T-helper 2 cell treated with Interferon-gamma antibody and Interleukin-4, amounts not matched to agents 5 μg/mL and 100 μg/mL, for 36 hours (primary cell): ENCODE measurements around the gene EIF3L.

ENCODE experiments used
- DNase-seq: peaks from one replicate; pipeline ENCODE4 v3.0.0; 2021; ENCODE audit warnings: low spot score
- H3K27ac Mint-ChIP-seq: one replicate; pipeline ENCODE4 v1.8.0; 2021; ENCODE audit warnings: mild to moderate bottlenecking, mixed read lengths
- H3K27me3 Mint-ChIP-seq: one replicate; pipeline ENCODE4 v1.8.0; 2021; ENCODE audit warnings: low read depth, mixed read lengths
- H3K36me3 Mint-ChIP-seq: one replicate; pipeline ENCODE4 v1.8.0; 2021; ENCODE audit warnings: low read depth, mixed read lengths
- H3K4me1 Mint-ChIP-seq: one replicate; pipeline ENCODE4 v1.8.0; 2021; ENCODE audit warnings: low read depth, mixed read lengths
- H3K4me3 Mint-ChIP-seq: one replicate; pipeline ENCODE4 v1.8.0; 2022; ENCODE audit warnings: mild to moderate bottlenecking, moderate library complexity, mixed read lengths
- H3K9me3 Mint-ChIP-seq: one replicate; pipeline ENCODE4 v1.8.0; 2021; ENCODE audit warnings: mixed read lengths

EIF3L gene

GRCh38 chr22:37896939-37897338 is 47.7 kb downstream of the EIF3L start:
- H3K4me1 Mint-ChIP-seq, result peaks cover 22% of the 10 kb centered on the region
- DNase-seq, result no peak
- H3K36me3 Mint-ChIP-seq, result peaks cover 3% of the 10 kb centered on the region
- no peaks in the 10 kb centered on the region for H3K27me3 Mint-ChIP-seq
- H3K9me3 Mint-ChIP-seq, result no peaks in the 10 kb centered on the region
- H3K27ac Mint-ChIP-seq, result peak overlapping the region; percentile 93
- H3K4me3 Mint-ChIP-seq, result peak overlapping the region; percentile 74

GRCh38 chr22:37897807-37898206 is 48.6 kb downstream of the EIF3L start:
- no peak for DNase-seq
- H3K27me3 Mint-ChIP-seq, result no peaks in the 10 kb centered on the region
- H3K36me3 Mint-ChIP-seq, result peaks cover 3% of the 10 kb centered on the region
- no peak overlapping the region for H3K27ac Mint-ChIP-seq
- H3K9me3 Mint-ChIP-seq, result no peaks in the 10 kb centered on the region
- H3K4me3 Mint-ChIP-seq, result no peak overlapping the region
- peaks cover 22% of the 10 kb centered on the region for H3K4me1 Mint-ChIP-seq

GRCh38 chr22:37898441-37899181 is 49.4 kb downstream of the EIF3L start:
- no peak for DNase-seq
- Mint-ChIP-seq H3K9me3 (no peaks in the 10 kb centered on the region), H3K4me1 (peaks cover 22% of the 10 kb centered on the region), H3K4me3 (no peak overlapping the region), H3K27me3 (no peaks in the 10 kb centered on the region), H3K36me3 (peaks cover 3% of the 10 kb centered on the region), H3K27ac (no peak overlapping the region)

GRCh38 chr22:37904572-37905533 is 55.6 kb downstream of the EIF3L start:
- H3K9me3 Mint-ChIP-seq, result no peaks in the 10 kb centered on the region
- H3K36me3 Mint-ChIP-seq, result peaks cover 2% of the 10 kb centered on the region
- peaks cover 21% of the 10 kb centered on the region for H3K4me1 Mint-ChIP-seq
- peak; percentile 14 for DNase-seq
- H3K4me3 Mint-ChIP-seq, result peak overlapping the region; percentile 79
- H3K27ac Mint-ChIP-seq, result peak overlapping the region; percentile 82
- no peaks in the 10 kb centered on the region for H3K27me3 Mint-ChIP-seq

GRCh38 chr22:37905534-37906363 is 56.5 kb downstream of the EIF3L start, which contains the start of gene MICALL1:
TSS of gene MICALL1 (plus strand) at chr22:37906297. CDS start at chr22:37906423, 126 bp downstream.
- H3K27ac Mint-ChIP-seq, result peak within 1 kb of the TSS; percentile 82
- peak within 1 kb of the TSS; percentile 79 for H3K4me3 Mint-ChIP-seq

GRCh38 chr22:37906364-37907008 is 57.3 kb downstream of the EIF3L start:
- Mint-ChIP-seq H3K27ac (peak overlapping the region; percentile 80), H3K36me3 (peaks cover 2% of the 10 kb centered on the region), H3K9me3 (no peaks in the 10 kb centered on the region), H3K4me1 (peaks cover 21% of the 10 kb centered on the region), H3K27me3 (no peaks in the 10 kb centered on the region), H3K4me3 (peak overlapping the region; percentile 79)
- DNase-seq, result peak; percentile 31

More at GRCh38 chr22:37905534-37906363, 56.5 kb downstream of the EIF3L start, which contains the start of gene MICALL1:
- Mint-ChIP-seq H3K27me3 (no peaks in the 10 kb centered on the region), H3K9me3 (no peaks in the 10 kb centered on the region), H3K36me3 (peaks cover 2% of the 10 kb centered on the region), H3K4me1 (peaks cover 21% of the 10 kb centered on the region)
- peak; percentile 75 for DNase-seq

GRCh38 chr22:37907036-37907954 is 58.1 kb downstream of the EIF3L start:
- H3K27me3 Mint-ChIP-seq, result no peaks in the 10 kb centered on the region
- peaks cover 2% of the 10 kb centered on the region for H3K36me3 Mint-ChIP-seq
- no peak for DNase-seq
- H3K4me3 Mint-ChIP-seq, result peak overlapping the region; percentile 79
- peak overlapping the region; percentile 80 for H3K27ac Mint-ChIP-seq
- peaks cover 21% of the 10 kb centered on the region for H3K4me1 Mint-ChIP-seq
- H3K9me3 Mint-ChIP-seq, result no peaks in the 10 kb centered on the region

- Mint-ChIP-seq H3K9me3 (no peaks in the 10 kb centered on the region), H3K4me3 (no peak overlapping the region)
Measured at GRCh38 chr22:37909766-37910165, 60.5 kb downstream of the EIF3L start.

GRCh38 chr22:37910890-37911672 is 61.9 kb downstream of the EIF3L start:
- DNase-seq, result no peak
- no peak overlapping the region for H3K27ac Mint-ChIP-seq
- H3K27me3 Mint-ChIP-seq, result no peaks in the 10 kb centered on the region
- H3K9me3 Mint-ChIP-seq, result no peaks in the 10 kb centered on the region
- no peak overlapping the region for H3K4me3 Mint-ChIP-seq
- peaks cover 13% of the 10 kb centered on the region for H3K4me1 Mint-ChIP-seq
- peaks cover 6% of the 10 kb centered on the region for H3K36me3 Mint-ChIP-seq

More at GRCh38 chr22:37909766-37910165, 60.5 kb downstream of the EIF3L start:
- no peak for DNase-seq
- H3K36me3 Mint-ChIP-seq, result peaks cover 6% of the 10 kb centered on the region
- H3K27ac Mint-ChIP-seq, result no peak overlapping the region
- no peaks in the 10 kb centered on the region for H3K27me3 Mint-ChIP-seq
- peaks cover 21% of the 10 kb centered on the region for H3K4me1 Mint-ChIP-seq

GRCh38 chr22:37911697-37912096 is 62.5 kb downstream of the EIF3L start:
- H3K36me3 Mint-ChIP-seq, result peaks cover 6% of the 10 kb centered on the region
- H3K4me3 Mint-ChIP-seq, result no peak overlapping the region
- H3K27me3 Mint-ChIP-seq, result no peaks in the 10 kb centered on the region
- peaks cover 13% of the 10 kb centered on the region for H3K4me1 Mint-ChIP-seq
- no peaks in the 10 kb centered on the region for H3K9me3 Mint-ChIP-seq
- no peak overlapping the region for H3K27ac Mint-ChIP-seq
- no peak for DNase-seq

GRCh38 chr22:37912171-37912570 is 63.0 kb downstream of the EIF3L start:
- H3K4me1 Mint-ChIP-seq, result peaks cover 10% of the 10 kb centered on the region
- peaks cover 6% of the 10 kb centered on the region for H3K36me3 Mint-ChIP-seq
- H3K9me3 Mint-ChIP-seq, result no peaks in the 10 kb centered on the region
- H3K27me3 Mint-ChIP-seq, result no peaks in the 10 kb centered on the region
- DNase-seq, result no peak
- H3K4me3 Mint-ChIP-seq, result no peak overlapping the region
- no peak overlapping the region for H3K27ac Mint-ChIP-seq
